Uterus (tissue), 2 donors: ENCODE results near the gene CD2AP.

Experiments used
- CTCF ChIP-seq, 4 experiments: fragments of 200-600 bp in 2 of 4; fragments of 450-650 bp in 2 of 4; sonication (generic) in 2 of 4; IDR thresholded peaks; one replicate each; pipeline ENCODE4 v1.5.1; 2016 to 2019; ENCODE audit warnings: antibody characterized with exemption in 4 of 4, mild to moderate bottlenecking in 2 of 4, moderate library complexity in 1 of 4
- POLR2A ChIP-seq, 2 donors: fragments of 450-650 bp; IDR thresholded peaks; one replicate each; pipeline ENCODE4 v1.6.1; 2016; ENCODE audit warnings: antibody characterized with exemption in 2 of 2, mild to moderate bottlenecking in 1 of 2, moderate library complexity in 1 of 2

DNA sequence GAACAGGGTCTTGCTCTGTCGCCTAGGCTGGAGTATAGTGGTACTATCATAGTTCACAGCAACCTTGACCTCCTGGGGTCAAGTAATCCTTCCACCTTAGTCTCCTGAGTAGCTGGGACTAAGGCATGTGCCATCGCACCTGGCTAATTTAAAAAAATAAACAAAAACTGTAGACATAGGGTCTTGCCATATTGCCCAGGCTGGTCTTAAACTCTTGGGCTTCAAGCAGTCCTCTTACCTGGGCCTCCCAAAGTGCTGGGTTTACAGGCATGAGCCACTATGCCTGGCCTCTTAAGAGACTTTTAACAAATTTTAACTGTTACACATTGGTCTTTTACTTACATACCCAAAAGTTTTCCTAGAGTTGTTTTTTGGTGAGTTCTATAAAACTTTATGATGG lies 12.4 kb downstream of the CD2AP start:
- TF ChIP-seq CTCF (IDR thresholded peaks at IDR 0.05) (no peak), POLR2A (IDR thresholded peaks at IDR 0.05) (no peak)
